OCI-M1 (cell line): ENCODE results near the gene MED22.
A peak's percentile ranks its signal among the peaks of the same experiment; 100 is the strongest.

Source experiments
- DNase-seq: peaks from one replicate; lab custom pipeline; 2025; lab: John Stamatoyannopoulos, UW

Gene MED22

DNA sequence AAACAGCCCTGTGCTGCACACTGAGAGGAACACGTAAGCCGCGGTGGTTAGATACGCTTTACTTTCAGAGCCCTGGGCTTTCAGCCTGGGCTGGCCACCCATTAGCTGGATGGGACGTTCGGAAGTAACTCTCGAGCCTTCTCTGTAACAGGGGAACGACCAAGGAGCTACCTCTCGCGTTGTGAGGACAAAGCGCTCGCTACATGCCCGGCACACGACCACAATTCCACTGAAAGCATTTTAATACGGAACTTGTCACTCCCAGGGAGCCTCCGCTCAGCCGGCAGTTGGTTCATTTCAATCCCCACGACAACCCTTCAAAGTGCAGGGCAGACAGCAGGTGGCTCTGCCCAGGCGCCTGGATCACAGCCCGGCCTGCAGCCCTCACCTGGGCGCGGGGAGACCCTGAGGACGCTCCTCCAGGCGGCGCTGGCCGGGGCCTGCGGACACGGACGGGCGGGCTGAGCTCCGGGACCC, 8.0 kb upstream of the MED22 start:
- DNase-seq: peak; percentile 43

DNA sequence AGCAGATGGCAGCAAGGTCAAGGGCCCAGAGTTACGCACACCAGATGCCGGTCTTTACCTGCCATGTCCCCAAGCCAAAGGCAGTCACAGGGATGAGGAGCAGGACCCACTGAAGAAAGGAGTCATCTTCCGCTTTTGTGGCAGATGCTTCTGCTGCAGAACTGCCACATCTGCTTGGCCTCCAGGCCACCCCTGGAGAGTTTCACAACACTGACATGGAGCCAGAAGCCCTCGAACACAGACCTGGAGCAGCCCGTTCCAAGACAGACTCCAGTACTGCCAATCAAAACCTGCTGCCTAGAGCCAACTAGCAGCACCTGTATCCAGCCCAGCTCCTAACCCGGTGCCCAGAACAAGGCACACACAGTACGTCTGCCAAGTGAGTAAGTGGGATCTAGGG, 6.8 kb upstream of the MED22 start:
- DNase-seq: no peak

DNA sequence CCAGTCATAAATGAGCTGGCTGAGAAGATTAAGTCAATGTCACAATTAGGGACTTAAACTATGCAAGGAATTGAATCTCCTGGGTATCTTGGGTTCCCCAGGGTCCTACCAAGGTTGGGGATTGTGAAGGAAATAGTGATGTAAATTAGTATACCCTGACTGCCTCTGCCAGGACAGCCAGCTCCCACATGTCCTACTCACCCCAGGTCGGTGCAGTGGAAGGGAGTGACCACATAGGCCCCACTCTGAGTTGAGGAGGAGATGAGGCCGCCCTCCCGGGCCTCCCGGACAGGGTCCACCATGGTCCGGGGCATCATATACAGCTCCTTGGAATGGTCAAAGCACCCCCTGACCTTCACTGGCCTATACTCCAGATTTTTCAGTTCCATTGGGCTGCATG, 5.6 kb upstream of the MED22 start:
- DNase-seq: no peak

DNA sequence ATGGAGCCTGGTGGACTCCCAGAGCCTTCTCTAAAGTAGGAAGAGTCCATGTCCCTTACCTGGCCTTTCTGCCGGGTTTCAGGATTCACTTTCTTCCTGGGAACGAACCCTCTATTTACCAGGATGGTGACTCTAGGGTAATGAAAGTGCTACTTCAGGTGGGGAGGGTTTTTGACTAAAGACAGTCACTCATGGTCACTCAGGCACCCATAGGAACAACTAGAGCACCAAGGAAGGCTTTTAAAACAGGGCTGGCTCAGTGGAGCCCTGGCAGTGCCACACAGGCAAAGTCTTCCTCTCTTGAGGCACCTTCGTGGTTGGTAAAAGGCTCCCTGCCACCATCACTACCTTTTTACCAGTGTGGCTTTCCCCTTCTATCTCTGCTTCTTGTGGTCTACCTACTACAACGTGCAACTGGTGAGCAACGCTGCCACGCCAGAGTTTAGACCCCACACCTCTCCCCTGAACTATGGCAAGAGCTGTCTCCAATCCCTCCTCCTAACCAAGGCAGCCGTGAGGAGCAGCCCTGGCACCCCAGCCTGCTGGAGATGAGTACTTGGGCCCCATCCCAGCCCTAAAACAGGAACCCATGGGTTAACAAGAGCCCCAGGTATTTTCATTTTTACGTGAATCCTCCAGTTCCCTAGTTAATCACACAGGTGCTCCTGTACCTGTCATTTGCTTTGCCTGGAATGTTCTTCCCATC, 4.9 kb upstream of the MED22 start:
- DNase-seq: no peak

DNA sequence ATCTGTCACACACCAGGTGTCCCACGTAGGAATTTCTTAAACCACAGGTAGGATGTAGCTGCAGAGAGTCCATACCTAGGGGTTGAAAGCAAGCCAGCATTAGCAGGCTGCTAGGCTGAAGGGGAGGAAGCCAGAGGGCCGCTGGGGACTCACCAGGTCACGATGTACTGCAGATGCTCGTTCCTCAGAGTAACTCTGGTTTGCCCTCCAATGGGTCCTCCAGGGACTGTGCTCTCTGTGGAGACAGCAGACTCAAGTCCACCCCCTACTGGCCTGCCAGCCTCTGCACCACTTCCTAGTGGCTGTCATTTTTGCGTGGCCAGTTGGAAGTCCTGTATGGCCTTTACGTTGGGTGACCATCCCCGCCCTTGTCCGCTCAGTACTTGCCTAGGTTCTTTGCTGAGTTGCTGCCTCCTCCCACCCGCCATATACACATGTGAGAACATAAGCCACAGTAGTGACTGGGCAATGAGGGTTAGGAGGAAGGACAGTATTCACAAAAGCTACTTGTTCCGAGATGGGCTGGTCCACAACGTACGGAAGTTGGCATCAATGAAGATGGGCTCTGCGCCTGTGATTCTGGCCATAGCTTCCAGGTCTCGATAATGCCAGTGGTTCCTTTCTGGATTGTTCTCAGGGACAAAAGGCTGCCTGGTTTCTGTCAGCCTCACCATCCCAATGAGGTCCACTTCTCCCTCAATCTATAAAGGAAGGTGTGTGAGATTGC, 4.1 kb upstream of the MED22 start:
- DNase-seq: peak; percentile 82

DNA sequence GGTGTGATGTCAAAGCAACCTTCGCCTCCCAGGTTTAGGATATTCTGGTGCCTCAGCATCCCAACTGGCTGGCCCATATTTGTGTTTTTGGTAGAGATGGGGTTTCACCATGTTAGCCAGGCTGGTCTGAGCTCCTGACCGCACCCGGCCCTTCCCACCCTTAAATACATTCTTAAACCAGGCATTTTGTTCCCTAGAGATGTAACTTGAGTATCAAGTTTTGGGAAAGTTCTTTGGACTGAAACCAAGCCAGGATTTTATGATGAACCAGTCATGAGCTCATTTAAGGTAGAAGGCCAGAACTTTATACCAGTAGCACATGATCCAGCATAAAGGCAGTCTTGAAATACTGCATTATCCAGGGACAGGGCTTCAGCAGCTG, 3.6 kb upstream of the MED22 start:
- DNase-seq: no peak

DNA sequence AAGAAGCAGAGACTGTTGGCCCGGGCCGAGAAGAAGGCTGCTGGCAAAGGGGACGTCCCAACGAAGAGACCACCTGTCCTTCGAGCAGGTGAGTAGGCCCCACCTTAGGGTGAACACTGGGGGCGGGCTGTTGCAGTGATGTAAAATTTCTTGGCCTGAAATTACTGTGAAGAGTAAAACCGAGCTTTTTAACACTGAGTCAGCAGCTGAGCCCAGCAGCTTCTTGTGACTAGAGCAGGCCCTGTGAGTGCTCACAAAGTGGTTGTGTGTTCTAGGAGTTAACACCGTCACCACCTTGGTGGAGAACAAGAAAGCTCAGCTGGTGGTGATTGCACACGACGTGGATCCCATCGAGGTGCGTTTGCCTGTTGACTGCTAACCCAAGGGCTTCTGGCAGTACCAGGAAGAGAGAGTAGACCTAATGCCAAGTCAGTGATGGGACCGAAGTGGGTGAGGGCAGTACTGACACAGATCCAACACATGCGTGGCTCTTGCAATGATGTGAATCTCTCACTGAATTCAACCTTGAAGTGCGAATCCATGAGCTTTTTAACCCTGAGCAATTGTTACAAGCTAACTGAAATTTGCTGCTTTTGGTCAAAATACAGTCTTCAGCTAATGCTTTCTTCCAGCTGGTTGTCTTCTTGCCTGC, 2.2 kb upstream of the MED22 start:
- no peak for DNase-seq

DNA sequence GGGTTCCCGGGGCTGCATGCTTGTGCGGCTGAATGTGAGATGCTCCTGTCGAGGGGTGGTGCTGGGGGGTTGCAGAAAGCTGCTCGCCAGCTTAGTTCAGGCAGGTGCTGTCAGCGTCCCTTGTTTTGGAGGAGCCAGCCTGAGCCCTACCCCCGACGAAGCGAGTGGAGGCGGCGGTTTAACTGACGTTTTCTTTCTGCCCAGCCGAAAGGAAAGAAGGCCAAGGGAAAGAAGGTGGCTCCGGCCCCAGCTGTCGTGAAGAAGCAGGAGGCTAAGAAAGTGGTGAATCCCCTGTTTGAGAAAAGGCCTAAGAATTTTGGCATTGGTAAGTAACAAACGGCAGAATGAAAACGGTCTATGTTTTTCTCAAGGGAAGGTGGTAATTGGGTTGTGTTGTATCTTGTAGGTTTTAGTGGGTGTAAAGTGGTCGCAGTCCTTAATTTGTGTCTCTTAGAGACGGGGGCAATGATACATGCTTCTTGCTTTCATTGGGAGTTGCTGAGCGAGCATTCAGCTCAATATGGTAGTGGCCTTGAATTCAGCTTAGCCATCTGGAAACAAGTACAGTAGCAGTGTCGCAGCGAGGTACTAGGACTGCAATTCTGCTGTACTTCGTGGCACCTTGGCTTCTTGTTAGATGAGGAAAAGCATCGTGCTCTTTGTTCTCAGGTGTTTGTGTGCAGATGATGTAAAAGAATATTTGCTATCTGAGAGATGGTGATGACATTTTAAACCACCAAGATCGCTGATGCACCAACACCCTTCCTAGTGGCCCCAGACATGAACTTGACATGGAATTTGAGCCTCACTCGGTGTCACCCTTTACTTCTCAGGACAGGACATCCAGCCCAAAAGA, 1.0 kb upstream of the MED22 start:
- no peak for DNase-seq

DNA sequence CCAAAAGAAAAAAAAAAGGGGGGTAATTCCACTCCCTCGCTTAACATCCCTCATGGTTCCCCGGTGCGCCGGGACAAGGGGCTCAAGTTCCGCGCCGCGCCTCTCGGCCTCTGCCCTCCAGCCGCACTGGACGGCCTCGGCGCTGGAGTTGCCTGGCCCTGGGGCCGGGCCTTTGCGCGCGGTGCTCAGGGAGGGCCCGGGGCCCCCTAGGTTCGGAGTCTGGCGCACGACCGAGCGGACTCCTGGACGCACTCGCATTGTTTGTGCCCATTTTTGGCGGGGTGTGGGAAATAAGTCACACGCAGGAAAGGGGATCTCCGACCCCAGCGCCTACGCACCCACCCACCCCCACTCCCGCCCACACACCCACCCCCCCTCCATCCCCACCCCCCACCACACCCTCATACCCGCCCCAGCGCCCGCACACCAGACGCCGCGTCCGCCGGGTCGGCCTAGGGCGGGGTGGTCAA, 381 bp downstream of the MED22 start:
- peak; percentile 67 for DNase-seq

DNA sequence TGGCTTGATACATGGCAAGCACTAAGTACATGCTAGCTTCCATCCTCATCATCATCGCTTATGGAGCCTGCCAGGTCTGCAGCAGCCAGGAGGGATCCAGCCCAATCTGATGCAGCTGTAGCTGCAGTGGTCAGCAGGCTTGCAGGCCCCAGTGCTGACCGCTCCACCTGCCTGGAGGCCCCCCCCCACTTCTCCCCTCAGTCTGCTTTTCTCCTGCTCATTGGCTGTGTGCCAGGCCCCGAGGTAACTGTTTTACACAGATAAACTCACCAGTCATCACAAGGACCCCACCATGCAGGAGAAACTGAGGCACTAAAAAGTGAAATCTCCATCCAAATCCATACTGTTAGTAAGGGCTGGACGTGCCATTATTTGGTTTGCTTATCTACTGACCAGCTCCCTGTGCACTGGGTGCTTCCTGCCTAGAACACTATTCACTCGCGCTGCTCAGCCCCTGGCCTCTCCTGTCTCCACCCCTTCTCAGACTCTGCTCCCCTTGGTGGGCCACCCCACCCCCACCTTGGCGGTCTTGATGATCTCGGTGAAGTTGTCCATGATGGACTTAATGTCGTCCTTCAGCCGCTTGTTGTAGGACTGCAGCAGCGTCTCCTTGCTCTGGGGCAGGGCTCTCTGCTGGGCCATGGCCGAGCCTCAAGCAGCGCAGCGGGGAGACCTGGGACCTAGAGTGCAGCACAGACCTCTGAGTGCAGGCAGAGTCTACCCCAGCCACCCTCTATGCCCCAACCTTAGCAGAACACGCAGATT, 1.7 kb downstream of the MED22 start:
- no peak for DNase-seq

DNA sequence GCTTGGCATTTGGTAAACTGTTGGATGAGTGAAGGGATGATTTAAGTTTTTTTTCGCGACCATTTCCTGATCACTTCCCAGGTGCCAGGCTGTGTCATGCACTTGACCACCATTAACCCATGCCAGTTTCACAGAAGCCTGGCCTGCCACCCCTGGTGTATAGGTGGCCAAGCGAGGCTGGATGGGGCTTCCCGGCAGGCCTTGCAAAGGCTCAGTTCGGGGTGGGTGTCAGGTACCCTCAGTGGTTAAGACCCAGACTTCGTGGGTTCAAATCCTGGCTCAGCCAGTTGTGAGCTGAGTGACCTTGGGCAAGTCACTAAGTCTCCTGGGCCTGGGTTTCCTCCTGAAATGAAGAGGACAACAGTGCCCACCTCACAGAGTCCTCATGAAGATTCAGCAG, 2.3 kb downstream of the MED22 start:
- no peak for DNase-seq

DNA sequence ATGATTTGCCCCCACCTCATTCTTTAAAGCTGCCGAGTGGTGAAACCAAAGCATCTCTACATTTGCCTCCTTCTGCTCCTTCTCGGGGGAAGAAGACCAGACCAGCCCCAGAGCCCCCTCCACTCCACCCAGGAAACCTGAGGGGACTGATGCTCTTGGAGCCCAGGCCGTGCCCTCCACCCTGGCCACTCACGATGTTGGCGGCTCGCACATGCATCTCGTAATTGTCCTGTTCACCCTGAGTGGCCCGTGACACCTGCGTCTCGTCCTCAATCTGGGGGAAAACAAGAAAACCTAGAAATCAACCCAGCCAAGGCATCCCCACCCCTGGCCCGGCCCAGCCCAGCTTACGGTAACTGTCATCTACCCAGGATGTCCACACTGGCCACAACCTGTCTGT, 3.0 kb downstream of the MED22 start:
- DNase-seq: no peak

DNA sequence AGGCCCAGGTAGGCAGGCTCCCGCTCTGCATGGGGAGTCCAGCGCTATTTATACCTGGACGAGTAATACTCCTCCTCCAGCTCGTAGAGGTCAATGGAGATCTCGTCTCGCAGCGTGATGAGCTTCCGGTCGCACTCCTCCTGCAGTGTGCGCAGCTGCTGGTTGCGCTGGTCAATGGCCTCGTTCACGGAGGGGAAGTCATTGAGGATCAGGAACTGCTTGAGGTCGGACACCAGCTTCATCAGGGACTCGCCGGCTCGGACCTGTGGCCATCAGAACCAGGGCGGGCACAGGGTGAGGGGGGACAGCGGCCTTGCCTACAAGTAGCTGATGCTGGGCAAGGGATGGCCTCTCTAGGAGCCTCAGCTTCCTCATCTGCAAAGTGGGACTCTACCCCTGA, 3.9 kb downstream of the MED22 start:
- no peak for DNase-seq

DNA sequence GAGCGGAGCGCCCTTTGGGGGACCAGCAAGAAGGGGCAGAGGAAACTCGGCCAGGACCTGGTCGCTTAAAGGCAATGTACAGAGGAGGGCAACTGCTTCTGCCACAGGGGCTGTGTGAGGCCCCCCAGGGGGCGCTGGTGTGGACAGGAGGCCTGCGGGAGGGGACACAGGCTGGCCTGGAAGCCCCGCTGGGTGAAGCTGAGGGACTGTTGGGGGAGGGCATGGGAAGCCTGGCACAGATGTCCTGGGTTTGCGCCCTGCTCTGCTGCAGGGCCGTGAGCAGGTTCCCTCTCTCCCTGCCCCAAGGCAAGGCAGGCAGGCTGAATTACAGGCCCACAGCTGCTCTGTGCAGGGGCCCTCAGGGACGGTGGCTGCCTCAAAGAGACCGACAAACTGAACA, 5.4 kb downstream of the MED22 start:
- no peak for DNase-seq

DNA sequence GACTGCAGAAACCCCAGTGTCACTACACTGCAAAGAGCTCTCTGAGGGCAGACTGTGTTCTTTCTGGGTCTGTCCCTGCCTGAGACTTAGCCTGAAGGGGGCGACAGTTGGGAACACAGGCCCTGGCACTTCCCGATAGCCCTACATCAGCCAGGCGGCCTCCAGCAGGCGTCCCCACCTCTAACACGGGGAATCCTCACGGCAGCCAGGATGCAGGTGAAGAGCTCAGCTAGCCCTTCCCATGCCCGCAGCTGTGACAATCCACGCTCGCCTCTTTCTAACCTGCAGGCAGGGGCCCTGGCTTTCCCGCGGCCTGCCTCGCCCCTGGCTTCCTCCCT, 5.9 kb downstream of the MED22 start:
- DNase-seq: no peak

DNA sequence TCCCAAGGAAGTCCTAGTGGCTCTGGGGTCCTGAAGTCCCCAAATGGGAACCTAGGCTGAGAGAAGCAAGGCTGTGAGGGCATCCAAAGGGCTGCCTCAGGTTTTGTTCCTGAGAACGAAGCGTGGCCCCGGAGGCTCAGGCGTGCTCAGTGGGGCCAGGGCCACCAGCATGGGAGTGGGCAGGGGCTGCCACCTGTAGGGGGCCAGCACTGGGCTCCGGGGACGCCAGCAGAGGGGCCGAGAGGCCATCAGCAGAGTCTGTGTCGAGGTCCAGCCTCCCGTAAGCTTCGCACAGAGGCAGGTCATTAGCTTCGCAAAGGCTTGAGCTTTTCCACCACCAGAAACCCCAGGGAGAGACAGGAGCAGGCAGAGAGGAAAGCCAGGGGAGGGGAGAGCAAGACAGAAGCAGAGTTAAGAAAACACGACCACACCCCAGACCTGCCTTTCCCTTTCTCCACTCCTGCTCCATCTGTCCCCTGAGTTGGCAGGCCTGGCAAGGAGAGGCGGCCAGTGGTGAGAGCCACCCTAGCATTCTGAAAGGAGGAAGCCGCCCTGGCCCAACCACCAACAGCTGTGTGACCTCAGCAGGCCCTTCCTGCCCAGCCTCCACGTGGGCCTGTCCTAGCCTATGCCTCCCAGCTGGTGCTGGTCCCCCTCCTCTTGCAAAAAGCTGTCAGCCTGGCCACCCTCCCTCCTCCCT, 6.4 kb downstream of the MED22 start:
- DNase-seq: no peak

DNA sequence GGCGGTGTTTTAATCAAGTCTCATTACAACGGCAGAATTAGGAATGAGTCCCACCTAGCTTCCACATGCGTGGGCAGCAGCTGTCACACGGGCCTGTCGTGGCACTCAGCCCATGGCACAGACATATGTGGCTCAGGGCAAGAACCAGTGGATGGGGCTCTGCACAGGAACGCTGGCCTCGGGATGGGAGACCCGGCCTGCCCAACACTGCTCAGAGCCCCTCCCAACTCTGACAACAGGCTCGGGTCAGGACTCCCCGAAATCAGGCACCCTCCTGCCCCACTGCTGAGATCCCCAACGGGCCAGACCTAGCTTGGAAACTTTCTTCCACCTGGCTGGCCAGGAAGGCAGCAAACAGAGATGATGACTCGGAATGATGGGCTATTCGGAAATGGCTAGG, 7.0 kb downstream of the MED22 start:
- DNase-seq: no peak

DNA sequence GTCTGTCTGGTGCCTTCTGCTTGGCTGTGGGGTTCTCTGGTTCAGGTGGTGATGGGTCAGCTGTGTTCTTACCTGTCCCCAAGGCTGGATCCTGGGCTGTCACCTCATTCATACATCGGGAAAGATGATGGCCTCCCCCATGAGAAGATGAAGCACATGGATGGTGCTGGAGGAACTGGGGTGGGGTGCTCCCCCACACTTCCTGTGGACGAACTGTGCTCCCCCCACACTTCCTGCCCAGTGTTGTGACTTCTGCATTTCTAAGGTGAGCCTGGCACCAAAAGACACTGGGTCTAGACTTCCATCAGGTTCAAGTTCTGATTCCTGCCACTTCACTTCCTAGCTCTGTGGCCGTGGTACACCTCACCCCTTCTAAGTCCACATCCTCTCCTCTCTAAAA, 7.7 kb downstream of the MED22 start:
- no peak for DNase-seq

DNA sequence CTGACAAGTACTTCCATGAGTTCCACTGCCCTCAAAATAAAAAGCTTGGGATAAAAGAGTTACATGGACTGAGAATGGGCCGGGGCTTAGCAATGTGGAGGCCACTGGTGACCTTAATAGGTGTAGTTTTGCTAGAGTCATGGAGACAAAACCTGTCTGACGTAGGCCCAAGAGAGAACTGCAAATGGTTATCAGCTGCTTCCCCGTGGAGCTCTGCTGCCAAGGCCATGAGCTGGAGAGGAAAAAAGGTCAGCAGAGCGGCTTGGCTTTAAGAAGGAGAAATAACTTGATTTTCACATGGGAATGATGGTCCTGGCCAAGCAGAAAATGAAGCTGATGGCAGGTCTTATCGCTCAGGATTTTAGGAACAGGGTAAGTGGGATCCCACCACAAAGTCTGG, 8.3 kb downstream of the MED22 start:
- DNase-seq: no peak

DNA sequence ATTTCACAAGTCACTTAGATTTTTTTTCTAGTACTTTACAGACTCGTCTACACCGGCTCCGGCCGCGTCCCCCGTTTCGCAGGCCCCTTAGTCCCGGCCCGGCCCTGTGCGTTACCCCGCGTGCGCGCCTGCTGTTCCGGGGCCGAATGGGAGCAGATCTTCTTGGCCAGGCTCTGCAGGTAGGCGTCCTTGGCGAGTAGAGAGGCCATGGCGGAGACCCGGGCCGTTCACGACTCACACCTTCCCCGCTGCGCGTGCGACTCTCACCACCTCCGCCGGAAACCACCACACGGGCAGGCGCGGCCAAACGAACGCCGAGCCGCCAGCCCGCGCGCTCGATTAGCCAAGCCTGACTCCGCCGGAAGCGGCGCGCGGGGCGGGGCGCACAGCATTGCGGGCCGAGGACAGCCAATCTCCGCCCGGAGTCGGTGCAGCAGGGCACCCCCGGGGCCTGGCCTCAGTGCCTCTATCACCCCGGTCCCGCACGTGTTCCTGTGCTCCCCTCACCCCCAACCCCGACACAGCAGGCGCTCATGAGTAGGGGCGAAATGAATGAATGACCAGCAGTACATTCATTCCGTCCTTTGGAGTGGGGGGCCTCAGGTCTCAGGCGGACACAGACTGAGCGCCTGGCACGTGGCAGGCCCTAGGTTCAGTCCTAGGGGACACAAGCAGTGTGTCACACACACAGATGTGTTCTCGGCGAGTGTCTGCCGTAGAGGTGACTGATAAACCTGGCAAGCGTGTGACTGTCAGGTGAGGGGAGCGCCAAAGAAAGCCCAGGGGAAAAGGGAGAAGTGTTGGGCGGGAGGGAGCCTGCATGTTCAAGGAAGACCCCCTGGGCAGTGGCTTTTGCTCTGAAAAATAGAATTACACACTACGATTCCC, 11.8 kb downstream of the MED22 start, which contains the start of gene SURF6:
Gene SURF6, minus strand, starts transcription at position 265 of the 888 bp plus-strand sequence. Its CDS starts 56 bp downstream, at position 209.
- peak; percentile 95 for DNase-seq
